ENCODE results near the gene ZNRF2.
"Not testable (repeated sequence)": the region's sequence is repeated elsewhere in the genome, so short reads cannot be mapped to it uniquely, and the experiment has no call there.

The ZNRF2 gene

DNA sequence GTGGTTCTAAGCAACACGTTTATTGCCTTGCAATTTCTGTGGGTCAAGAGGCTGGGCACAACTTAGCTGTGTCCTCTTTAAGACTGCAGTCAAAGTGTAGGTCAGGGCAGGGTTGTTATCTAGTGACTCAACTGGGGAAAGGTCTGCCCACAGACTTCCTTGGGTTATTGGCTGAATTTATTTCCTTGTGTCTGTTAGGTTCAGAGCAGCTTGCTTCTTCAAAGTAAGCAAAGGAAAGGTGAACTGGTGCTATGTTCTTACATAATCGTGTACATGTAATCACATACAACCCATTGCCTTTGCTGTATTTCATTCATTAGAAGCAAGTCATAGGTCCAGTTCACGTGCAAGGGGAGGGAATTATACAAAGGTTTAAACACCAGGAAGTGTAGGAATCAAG, 5.9 kb downstream of the ZNRF2 start:
- DNase-seq = not testable (repeated sequence)

DNA sequence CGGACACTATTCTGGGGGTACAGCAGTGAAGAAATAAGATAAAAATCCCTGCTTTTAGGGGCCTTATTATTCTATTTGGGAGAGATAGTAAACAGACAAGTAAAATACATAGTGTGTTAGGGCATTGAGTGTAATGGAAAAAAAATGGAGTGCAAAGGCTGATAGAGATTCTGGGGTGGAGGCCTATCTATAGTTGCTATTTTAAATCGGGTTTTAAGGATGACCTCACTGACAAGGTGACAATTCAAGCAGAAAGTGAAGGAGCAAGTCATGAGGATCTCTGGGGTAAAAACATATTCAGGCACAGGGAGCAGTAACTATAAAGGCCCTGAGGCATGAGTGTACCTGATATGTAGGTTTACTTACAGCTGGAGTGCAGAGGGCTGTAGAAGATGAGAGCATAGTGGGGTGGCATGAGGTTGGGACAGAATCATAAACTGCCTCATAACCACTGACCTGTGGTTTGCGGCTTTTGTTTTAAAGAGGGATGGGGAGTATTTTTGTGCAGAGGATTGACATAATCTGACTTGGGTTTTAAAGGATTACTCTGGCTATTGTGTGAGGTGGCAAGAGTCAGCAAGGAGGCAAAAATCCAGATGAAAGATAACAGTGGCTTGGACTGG, 8.1 kb downstream of the ZNRF2 start:
- DNase-seq = not testable (repeated sequence)

DNA sequence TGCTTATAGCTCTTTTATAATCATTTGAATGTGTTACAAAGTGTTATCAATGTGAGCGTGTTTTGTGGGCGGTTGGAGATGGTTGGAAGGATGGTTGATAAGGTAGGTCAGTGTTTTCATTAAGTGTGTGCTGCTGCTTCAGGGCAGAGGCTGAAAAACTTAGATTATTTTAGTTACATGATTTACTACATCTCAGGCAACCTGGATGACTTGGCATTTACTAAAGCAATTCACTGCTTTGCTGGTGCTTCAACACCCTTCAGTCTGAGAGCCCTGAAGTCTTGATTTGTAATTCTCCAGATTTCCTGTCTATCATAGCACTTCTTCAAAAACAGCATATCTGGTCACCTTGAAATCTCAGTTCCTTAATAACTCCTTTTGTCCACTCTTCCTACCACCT, 11.9 kb downstream of the ZNRF2 start:
- DNase-seq = not testable (repeated sequence)

DNA sequence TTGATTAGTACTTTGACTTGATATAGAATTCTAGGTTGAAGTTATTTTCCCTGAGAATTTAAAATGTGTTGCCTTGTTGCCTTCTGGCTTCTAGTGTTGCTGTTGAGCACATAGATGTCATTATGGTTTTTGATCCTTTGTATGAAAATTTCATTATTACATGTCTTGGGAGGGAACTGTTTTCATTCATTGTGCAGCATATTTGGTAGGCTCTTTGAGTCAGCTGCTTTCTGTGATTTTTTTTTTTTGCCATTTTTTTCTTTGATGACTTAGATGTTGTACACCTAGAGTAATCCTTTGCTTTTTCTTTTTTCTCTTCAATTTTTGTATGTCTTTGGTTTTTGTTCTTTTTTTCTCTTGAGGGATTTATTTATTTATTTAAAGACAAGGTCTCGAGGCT, 13.1 kb downstream of the ZNRF2 start:
- DNase-seq = not testable (repeated sequence)

DNA sequence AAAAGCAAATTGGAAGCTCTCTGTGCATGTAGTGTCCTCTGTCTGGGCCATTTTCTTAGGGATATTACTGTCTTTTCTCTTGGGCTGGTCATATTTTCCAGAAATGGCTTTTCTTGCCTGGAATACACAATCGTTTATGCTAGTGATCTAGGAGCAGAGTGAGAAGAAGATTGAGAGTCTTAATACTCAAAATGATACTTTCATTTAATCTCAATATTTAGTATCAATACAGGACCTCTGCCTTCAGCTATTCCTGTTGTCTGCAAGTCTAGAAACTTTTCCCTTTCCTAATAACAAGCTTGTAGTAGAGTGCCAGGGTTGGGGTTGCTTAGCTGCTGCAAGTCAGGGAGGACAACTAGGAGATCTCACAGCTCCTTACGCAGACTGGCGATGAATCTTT, 14.0 kb downstream of the ZNRF2 start:
- not testable (repeated sequence) for DNase-seq

DNA sequence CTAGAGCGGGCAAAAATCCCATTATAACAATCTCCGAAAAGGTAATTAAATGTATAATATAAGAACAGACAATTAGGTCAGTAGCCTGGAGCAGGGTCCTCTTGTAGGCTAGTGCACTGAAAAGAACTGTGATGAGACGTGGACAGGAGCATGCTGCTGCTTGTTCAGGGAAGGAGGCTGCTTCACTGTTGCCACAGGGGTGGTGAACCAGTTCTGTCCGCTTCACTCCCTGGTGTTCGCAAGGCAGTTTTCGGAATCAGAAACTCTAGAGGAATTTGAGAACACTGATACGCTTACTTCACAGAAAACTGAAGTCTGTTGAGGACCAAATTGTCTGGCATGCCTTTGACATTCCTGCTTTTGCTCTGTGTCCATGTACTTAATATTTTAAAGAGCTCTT, 17.4 kb downstream of the ZNRF2 start:
- DNase-seq = no peak

DNA sequence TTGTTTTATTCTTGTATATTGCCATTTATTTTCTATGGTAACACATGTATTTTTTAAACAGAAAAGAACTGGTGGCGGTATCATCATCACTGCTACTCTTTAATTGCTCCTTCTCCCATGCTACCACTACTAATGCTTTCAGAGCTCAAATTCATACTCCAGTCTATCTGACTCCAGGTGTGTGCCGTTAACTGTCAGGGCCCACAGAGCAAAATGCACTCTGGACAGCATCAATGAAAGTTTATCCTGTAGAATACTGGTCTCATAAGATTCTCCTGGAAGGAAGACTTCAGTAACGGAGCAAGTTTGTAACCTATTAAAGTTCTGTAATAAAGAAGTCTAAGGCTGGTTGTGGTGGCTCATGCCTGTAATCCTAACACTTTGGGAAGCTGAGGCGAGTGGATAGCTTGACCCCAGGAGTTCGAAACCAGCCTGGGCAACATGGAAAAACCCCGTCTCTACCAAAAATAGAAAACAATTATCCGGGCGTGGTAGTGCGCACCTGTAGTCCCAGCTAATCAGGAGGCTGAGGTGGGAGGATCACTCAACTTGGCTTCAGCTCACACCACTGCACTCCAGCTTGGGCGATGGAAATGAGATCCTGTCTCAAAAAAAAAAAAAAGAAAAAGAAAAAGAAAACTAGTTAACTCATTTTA, 18.4 kb downstream of the ZNRF2 start:
- DNase-seq = no peak

DNA sequence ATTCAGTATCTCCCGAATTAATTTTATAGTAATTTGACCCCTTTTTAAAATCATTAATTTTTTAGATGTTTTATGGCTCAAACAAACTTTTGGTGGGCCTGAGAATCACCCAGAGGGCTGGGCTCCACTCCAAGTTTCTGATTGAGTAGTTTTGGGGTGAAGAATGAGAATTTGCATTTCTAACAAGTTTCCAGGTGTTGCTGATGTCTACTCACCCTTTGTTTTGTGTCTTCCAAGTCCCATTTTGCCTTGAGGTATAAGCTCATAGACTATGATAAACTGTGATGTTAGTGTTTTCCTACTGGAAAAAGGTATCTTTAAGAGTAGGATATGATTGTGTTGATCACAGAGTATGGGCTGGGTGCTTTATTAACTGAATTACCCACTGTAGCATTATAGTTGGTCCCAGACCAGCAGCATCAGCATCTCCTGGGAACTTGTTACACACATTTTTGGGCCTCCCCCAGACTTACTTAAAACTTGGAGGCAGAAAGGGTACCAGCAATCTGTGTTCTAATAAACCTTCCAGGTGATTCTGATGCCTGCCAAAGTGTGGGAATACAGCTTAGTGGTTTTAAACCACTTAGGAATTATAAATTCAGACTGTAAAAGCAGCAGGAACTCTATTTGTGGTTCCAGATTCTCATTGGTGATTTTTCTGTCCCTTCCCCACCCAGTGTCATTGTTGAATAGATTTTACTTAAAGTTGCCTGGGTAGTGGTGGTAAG, 19.1 kb downstream of the ZNRF2 start:
- DNase-seq = no peak

DNA sequence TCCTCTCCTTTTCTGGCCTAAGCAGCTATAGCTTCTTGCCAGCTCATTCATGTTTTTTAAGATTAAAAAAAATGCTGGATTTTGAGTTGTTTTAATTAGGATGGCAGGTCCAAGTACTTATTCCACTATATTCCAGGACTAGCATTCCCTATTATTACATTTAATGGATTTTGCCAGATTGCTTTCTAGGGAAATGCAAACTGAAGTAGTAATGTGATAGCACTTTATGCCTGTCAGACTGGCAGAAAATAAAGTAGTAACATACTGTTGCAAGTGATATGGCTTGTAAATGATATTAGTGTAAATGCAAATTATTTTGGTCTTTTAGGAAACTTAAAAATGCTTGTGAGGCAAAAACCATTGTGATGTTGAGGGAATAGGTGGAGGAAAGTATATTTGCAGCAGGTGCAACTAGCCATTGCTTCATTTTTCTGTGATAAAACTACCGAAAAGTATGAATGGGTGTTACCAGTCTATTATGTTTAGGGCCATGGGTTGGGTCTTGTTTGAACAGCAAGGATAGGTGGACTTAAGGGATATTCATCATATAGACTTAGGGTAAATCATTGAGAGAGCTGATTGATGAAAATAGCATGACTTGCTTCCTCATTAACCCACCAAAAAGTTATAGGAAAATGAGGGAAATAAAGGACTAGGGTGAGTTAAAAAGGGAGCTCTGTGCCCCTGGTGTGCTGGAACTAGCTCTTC, 19.9 kb downstream of the ZNRF2 start:
- no peak for DNase-seq

DNA sequence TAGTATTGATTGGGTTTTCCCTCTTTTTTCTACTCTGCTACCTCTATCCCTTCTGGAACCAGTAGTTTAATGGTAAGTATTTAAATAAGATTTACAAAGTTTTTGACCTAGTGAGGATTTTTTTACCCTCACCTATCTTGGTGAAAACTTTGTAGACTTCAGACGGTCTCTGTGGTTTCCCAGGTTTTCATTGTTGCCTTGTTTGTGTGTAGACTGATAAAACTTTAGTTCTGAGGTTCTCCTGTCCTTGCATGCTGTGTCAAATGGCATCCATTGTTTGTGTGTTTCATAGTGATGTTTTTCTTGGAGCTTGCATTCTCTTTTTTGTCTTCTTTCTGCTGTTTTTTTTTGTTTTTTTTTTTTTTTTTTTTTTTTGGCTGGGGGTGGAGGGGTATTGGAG, 22.6 kb downstream of the ZNRF2 start:
- no peak for DNase-seq

DNA sequence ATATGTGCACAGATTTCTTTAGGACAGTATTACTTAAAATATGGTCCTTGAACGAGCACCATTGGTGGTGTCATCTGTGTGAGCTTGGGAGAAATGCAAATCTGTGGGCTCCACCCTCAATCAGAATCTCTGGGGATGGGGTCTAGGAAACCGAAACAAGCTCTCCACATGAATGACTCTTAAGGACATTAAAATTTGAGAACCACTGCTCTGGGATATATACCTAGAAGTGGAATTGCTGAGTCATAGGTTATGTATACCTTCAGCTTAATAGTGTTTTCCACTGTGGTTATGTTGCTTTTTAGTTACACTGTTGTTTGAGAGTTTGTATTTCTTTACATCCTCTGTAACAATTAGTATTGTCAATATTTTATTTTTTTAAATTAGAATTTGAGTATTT, 24.0 kb downstream of the ZNRF2 start:
- DNase-seq = no peak

DNA sequence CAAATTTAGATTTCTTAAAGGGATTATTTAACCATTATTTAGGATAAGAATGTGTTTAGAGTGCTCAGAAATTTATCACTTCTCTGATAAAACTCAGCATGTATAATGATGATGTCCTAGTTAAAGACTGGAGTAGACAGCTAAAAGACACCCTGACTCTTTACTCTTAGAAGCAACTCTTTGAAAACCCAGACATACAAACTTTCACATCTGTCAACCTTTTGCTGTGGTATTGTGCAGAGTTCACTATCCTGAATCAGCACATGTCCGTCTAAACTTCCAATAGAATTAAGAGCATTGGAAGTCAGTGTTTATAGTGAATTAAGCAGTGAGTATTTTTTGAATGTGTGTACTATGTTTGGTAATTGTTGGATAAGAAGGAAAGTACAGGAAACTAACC, 24.9 kb downstream of the ZNRF2 start:
- no peak for DNase-seq

DNA sequence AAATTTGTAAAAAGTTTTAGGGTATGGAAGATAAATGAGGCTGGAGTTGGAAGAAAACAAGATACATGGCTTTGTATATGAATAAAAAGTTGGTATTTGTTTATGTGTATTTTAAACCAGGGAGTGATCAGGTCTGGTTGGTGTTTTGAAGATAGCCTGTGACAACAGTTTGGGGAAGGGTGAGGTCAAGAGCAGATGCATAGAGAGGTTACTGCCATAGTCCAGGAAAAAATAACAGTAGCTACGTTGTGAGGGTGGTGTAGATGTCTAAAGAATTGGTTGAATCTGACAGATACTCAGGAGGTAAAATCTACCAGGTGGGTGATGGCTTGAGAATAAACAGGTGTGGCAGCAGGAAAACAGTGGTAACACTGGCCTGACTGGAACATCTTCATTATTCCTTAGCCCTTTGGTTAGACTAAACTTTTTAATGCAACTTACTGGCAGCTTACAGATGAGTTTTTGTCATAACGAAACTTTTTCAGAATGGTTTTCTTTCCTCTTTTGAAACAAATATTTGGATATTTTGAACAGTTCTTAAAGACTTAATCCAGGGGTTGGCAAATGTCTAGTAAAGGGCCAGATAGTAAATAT, 25.5 kb downstream of the ZNRF2 start:
- DNase-seq = no peak

DNA sequence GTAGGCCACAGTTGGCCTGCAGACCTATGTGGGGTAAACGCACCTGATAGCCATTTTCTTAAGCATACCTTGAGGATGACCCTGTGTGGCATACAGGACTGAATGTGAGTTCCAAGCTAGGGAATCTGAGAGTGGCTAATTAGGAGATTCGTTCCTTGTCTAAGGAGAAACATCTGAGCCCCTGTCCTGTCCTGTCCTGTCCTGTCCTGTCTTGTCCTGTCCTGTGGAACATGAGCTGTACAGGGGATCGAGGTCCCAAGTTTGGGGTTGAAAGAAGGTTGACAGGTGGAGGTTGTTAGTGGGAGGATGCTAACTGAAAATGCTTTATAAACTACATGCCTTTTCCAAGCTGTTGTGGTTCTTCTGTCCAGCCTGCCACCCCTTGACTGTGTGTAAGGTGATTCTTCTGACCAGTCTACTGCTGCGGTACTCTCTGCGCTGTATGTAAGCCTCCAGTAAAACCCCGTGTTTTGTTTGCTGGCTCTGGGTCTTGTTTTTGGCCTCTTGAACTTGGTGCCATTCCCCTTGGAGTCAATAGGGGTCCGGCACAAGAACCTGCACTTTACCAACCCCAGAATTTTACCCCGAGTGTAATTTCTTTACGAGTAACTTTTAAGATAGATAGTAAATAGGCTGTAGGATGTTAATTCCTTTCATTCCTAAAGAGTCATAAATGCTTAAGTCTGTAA, 26.4 kb downstream of the ZNRF2 start:
- DNase-seq = no peak

DNA sequence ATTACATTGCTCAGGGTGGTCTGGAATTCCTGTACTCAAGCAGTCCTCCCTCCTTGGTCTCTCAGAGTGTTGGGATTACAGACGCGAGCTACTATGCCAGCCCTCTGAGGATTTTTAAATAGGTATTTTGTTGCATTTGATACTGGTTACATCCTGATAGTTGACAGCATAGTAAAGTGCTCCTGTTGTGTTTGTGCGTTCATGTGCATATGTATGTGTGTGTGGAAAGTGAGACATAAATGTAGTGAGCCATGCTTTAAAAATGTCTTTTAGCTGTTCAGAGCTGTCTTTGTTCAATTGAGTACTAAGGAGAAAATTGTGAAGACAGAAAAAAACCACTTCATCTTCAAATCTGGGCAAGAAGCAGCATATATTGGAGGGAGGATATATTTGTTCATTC, 27.8 kb downstream of the ZNRF2 start:
- DNase-seq = no peak

DNA sequence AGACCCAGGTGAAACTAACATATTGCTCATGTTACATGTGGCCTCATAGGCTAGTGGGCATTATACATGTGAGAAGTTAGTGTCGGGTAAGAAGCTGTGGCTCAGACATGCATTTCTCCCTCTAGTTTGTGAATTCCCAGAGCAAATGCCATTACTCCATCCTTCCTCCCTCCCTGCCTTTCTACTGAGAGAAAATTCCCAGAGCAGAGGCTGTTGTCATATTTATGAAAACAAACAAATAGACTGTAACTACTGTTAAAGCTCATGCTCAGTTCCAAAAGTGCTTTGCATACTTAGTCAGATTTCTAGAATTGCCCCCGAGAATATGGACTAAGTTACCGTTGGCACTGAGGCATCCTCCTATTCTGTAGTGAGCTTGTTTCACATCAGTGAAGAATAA, 29.0 kb downstream of the ZNRF2 start:
- DNase-seq = no peak

DNA sequence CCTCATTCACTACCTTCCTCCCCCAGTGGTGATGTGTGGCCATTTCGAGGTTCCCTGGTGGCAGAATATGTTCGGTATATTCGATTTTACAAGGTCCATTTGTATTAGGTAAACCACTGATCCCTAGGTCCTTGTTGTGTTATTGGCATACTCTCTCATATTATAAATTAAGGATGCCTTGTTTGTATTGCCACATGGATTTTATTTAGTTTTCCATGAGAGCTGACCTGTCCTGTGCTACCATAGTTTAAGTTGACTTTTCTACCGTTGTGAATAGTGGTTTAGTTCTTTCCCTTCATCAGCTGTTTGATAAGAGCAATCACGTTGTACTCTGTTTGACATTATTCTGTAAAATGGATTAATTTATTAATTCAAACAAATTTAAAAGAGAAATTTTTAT, 29.4 kb downstream of the ZNRF2 start:
- no peak for DNase-seq

DNA sequence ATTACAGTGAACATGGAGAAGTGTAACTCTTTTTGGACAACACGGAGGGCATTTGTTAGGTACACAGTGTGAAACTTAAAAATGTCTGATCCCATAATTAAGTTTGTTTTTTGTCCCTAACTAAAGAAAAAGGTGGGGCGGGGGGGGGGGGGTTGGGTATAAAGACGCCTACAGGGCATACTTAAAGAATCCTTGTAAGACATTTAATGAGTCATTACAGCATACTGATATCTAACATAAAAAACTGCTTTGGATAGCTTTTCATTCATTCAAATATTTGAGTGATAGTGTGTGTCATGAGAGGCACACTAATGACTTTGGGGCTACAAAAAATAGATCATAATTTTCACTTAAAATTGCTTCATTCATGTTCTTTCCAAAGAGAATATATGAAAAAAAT, 31.2 kb downstream of the ZNRF2 start:
- DNase-seq = no peak

DNA sequence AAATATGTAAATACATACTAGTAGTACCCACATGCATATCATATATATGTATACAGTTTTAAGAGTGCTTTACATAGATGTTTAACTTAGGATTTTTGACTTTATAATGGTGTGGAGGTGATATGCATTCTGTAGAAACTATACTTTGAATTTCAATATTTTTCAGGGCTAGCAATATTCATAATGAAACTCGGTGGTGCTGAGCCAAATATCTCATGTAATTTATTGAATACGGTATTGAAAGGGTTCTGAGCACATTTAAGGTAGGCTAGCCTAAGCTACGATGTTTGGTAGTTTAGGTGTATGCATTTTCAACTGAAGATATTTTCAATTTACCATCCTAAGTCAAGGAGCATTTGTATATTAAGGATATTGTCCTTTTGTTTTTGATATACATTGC, 36.0 kb downstream of the ZNRF2 start:
- DNase-seq = no peak

DNA sequence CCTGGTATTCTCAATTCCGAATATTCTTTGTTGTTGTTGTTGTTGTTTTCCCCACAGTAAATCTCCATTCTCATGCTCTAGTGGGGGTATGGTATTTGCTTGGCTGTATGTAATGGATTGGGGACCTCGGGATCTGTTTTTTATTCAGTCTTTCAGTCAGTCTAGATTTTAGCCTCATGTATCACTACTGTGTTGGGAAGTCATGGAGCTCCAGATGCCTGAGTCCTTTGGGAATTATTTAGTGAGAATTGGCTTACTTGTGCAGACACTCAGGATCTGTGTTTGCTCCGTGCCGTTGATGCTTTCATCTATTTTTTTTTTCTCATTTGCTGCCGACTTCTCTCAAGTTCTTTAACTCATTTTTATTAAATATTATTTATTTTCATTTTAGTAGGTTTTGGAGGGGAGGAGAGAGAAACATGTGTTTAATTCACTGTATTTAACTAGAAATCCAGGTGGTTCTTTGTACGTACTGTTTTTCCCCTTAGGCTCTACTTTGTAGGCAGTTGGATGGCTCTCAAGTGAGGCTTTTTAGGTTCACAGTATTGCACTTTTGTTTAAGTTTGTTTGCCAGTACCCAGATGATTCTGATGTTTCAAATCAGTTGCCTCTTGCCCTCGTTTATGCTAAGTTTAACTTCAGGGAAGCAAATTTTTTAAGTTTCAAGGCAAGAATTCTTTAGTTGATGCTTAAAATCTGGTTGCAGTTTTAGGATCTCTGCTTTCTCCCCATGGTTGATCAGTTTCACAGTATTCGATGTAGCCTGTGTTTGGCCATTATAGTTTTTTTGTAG, 36.9 kb downstream of the ZNRF2 start:
- DNase-seq = no peak

DNA sequence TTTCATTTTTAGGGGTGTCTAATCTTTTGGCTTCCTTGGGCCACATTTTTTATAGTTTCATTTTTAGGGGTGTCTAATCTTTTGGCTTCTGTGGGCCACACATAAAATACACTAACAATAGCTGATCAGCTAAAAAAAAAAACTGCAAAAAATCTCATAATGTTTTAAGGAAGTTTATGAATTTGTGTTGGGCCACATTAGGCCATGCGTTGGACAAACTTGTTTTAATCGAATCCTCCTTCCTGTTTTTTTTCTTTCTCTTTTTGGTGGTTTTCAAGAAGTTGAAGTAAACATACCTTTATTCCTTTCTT, 37.4 kb downstream of the ZNRF2 start:
- DNase-seq = no peak

Measured in stimulated activated CD4-positive, alpha-beta T cell treated with anti-CD3 and anti-CD28 coated beads, Interleukin-2, amount 100 ng/mL, for 24 hours (primary cell).